SK-N-SH (cell line): ENCODE measurements around the gene NAV2. TPM values are rescaled to one million over a fixed set of nuclear protein-coding genes. Genes with fewer than 3 reads are reported as not detected.

Experiments
- CTCF ChIA-PET: fragments of 300-600, 350-600 bp; formaldehyde crosslinking; extraction: SDS; loops from one replicate; lab custom pipeline; 2021; lab: Yijun Ruan, JAX
- POLR2A ChIA-PET: fragments of 350-600 bp; sonication (Branson Sonifier 250); formaldehyde crosslinking; extraction: SDS; loops from one replicate; lab custom pipeline; 2020; ENCODE audit warnings: antibody characterized with exemption, inconsistent platforms; lab: Yijun Ruan, JAX
- DNase-seq: peaks from one replicate; pipeline ENCODE4 v3.0.0; 2012
- H2AFZ ChIP-seq: fragments of 200-600 bp; sonication (generic); 2 replicates; pipeline ENCODE4 v1.8.1; 2016; ENCODE audit warnings: antibody characterized with exemption, mild to moderate bottlenecking, low read depth
- H3F3A ChIP-seq: fragments of 200-600 bp; sonication (generic); replicated peaks from 2 replicates; pipeline ENCODE3; 2016; ENCODE audit warnings: antibody characterized with exemption, mild to moderate bottlenecking; ENCODE audit not compliant: insufficient read depth
- H3K27ac ChIP-seq, 2 experiments: fragments of 200-500 bp in 1 of 2; fragments of 200-600 bp in 1 of 2; sonication (Bioruptor generic) in 1 of 2; sonication (generic), shearing (Covaris generic) in 1 of 2; 2 replicates each; pipeline versions ENCODE4 v1.5.1 to v1.6.1; 2014 to 2016; ENCODE audit warnings: low read depth in 2 of 2, inconsistent platforms in 1 of 2, low read length in 1 of 2, mild to moderate bottlenecking in 1 of 2, mixed read lengths in 1 of 2
- H3K27me3 ChIP-seq: fragments of 200-600 bp; sonication (generic), shearing (Covaris generic); 2 replicates; pipeline ENCODE4 v1.6.1; 2016; ENCODE audit warnings: mixed run types; ENCODE audit not compliant: insufficient read depth
- H3K36me3 ChIP-seq, 2 experiments: fragments of 200-500 bp in 1 of 2; fragments of 200-600 bp in 1 of 2; sonication (Bioruptor generic) in 1 of 2; sonication (generic) in 1 of 2; replicated peaks in 1 of 2; 2 replicates each; pipeline versions ENCODE3 to v1.5.1; 2014 to 2016; ENCODE audit warnings: low read length in 1 of 2, mild to moderate bottlenecking in 1 of 2; ENCODE audit not compliant: insufficient read depth in 2 of 2, control insufficient read depth in 1 of 2
- H3K4me1 ChIP-seq, 2 experiments: fragments of 200-500 bp in 1 of 2; fragments of 200-600 bp in 1 of 2; sonication (Bioruptor generic) in 1 of 2; sonication (generic), shearing (Covaris generic) in 1 of 2; 2 replicates each; pipeline versions ENCODE4 v1.5.1 to v1.6.1; 2014 to 2016; ENCODE audit warnings: low read depth in 1 of 2, low read length in 1 of 2, mixed run types in 1 of 2; ENCODE audit not compliant: insufficient read depth in 2 of 2, control insufficient read depth in 1 of 2
- H3K4me2 ChIP-seq: fragments of 200-600 bp; sonication (generic), shearing (Covaris generic); 2 replicates; pipeline ENCODE4 v1.6.1; 2017; ENCODE audit warnings: mixed run types
- H3K4me3 ChIP-seq, 2 experiments: fragments of 200-500 bp in 1 of 2; fragments of 200-600 bp in 1 of 2; sonication (Bioruptor generic) in 1 of 2; sonication (generic), shearing (Covaris generic) in 1 of 2; 2 replicates each; pipeline versions ENCODE4 v1.5.1 to v1.8.1; 2014 to 2016; ENCODE audit warnings: low read depth in 2 of 2, inconsistent platforms in 1 of 2, low read length in 1 of 2, mild to moderate bottlenecking in 1 of 2, mixed read lengths in 1 of 2, moderate library complexity in 1 of 2
- H3K79me2 ChIP-seq: fragments of 200-600 bp; sonication (generic); 2 replicates; pipeline ENCODE4 v1.8.1; 2017; ENCODE audit warnings: mild to moderate bottlenecking; ENCODE audit not compliant: insufficient read depth
- H3K9ac ChIP-seq: fragments of 200-600 bp; sonication (generic); 2 replicates; pipeline ENCODE4 v1.6.1; 2017; ENCODE audit warnings: mixed run types
- H3K9me2 ChIP-seq: fragments of 200-600 bp; sonication (generic); 2 replicates; pipeline ENCODE4 v1.6.1; 2017; ENCODE audit warnings: mixed run types
- H3K9me3 ChIP-seq: fragments of 200-600 bp; sonication (generic); 2 replicates; pipeline ENCODE4 v1.6.1; 2017; ENCODE audit warnings: mixed run types, mild to moderate bottlenecking, moderate library complexity
- H4K20me1 ChIP-seq: fragments of 200-600 bp; sonication (generic); 2 replicates; pipeline ENCODE4 v1.6.1; 2017; ENCODE audit warnings: mild to moderate bottlenecking, mixed run types; ENCODE audit not compliant: insufficient read depth
- CHD2 ChIP-seq: fragments of 150-350 bp; IDR thresholded peaks from 2 replicates; pipeline ENCODE4 v1.6.1; 2018; ENCODE audit warnings: low read length; ENCODE audit not compliant: partially characterized antibody
- EP300 ChIP-seq, 2 experiments: IDR thresholded peaks; 2 replicates each; pipeline versions ENCODE4 v1.4.0 to v1.6.1; 2012; ENCODE audit warnings: borderline replicate concordance in 1 of 2, low read depth in 1 of 2, low read length in 1 of 2
- EZH2phosphoT487 ChIP-seq: fragments of 200-600 bp; sonication (generic); IDR thresholded peaks from 2 replicates; pipeline ENCODE4 v1.6.1; 2017; ENCODE audit warnings: low read depth, mixed run types, mild to moderate bottlenecking, antibody characterized with exemption, moderate library complexity, borderline replicate concordance
- FOXJ3 ChIP-seq: sonication (generic); formaldehyde crosslinking; IDR thresholded peaks from 2 replicates; pipeline ENCODE4 v1.5.1; 2020; ENCODE audit warnings: mild to moderate bottlenecking, missing genetic modification reagents
- GABPA ChIP-seq: IDR thresholded peaks from 2 replicates; pipeline ENCODE4 v1.4.0; 2012; ENCODE audit warnings: low read depth, mild to moderate bottlenecking
- GATA2 ChIP-seq: sonication (generic); formaldehyde crosslinking; IDR thresholded peaks from 2 replicates; pipeline ENCODE4 v1.5.0; 2020; ENCODE audit warnings: mild to moderate bottlenecking, missing genetic modification reagents
- JUND ChIP-seq: IDR thresholded peaks from 2 replicates; pipeline ENCODE4 v1.4.0; 2012
- MAX ChIP-seq: IDR thresholded peaks from 2 replicates; pipeline ENCODE4 v1.4.0; 2012; ENCODE audit warnings: low read depth
- MEF2A ChIP-seq: IDR thresholded peaks from 2 replicates; pipeline ENCODE4 v1.4.0; 2012; ENCODE audit warnings: low read depth, borderline replicate concordance
- MXI1 ChIP-seq: IDR thresholded peaks from 2 replicates; pipeline ENCODE4 v1.6.1; 2012; ENCODE audit warnings: mild to moderate bottlenecking, low read depth, low read length, improper control_type of control experiment
- NFIC ChIP-seq: IDR thresholded peaks from 2 replicates; pipeline ENCODE4 v1.4.0; 2012; ENCODE audit warnings: borderline replicate concordance
- NRF1 ChIP-seq: IDR thresholded peaks from 2 replicates; pipeline ENCODE4 v1.6.1; 2012; ENCODE audit warnings: low read depth, mild to moderate bottlenecking, low read length
- RAD21 ChIP-seq: IDR thresholded peaks from 2 replicates; pipeline ENCODE4 v1.6.1; 2012; ENCODE audit warnings: mild to moderate bottlenecking, low read length
- RXRA ChIP-seq: IDR thresholded peaks from 2 replicates; pipeline ENCODE4 v1.4.0; 2012; ENCODE audit warnings: low read depth, mild to moderate bottlenecking, borderline replicate concordance
- SMC3 ChIP-seq: IDR thresholded peaks from 2 replicates; pipeline ENCODE4 v1.6.1; 2012; ENCODE audit warnings: low read depth, low read length, improper control_type of control experiment
- TAF1 ChIP-seq: IDR thresholded peaks from 2 replicates; pipeline ENCODE4 v1.6.1; 2012; ENCODE audit warnings: low read depth, mild to moderate bottlenecking, low read length, moderate library complexity, borderline replicate concordance
- TCF12 ChIP-seq: IDR thresholded peaks from 2 replicates; pipeline ENCODE4 v1.4.0; 2012
- TEAD4 ChIP-seq: IDR thresholded peaks from 2 replicates; pipeline ENCODE4 v1.4.0; 2012; ENCODE audit warnings: mild to moderate bottlenecking, borderline replicate concordance; ENCODE audit not compliant: insufficient read depth
- USF1 ChIP-seq: IDR thresholded peaks from 2 replicates; pipeline ENCODE4 v1.4.0; 2012; ENCODE audit warnings: low read depth, borderline replicate concordance
- WGBS: methylation state at CpG from one replicate; pipeline ENCODE4 v1.1.6; 2017; ENCODE audit warnings: low lambda C conversion rate; 5-methylcytosine and 5-hydroxymethylcytosine counted together
- polyA plus RNA-seq, 3 experiments: library from polyadenylated mRNA; depleted of rRNA; stranded (reverse); fragments of >200 nt; gene quantifications; 2 replicates each; pipeline ENCODE4 v1.2.3, GENCODE V29; 2012

Gene NAV2
- polyA plus RNA-seq, 1 of the 3 experiments (the other 2 are of a cell fraction), result 26.2 TPM

GRCh38 chr11:19872512-19873145 lies 160.0 kb downstream of the NAV2 start:
- H3K9me2 ChIP-seq, result no peaks in the 10 kb centered on the region
- H4K20me1 ChIP-seq, result peaks cover 63% of the 10 kb centered on the region
- peaks cover 50 to 51% of the 10 kb centered on the region in 2 experiments for H3K36me3 ChIP-seq
- no peaks in the 10 kb centered on the region for H3K27me3 ChIP-seq
- no peaks in the 10 kb centered on the region for H3K9me3 ChIP-seq
- peaks cover 12% of the 10 kb centered on the region for H3F3A ChIP-seq
- no peak overlapping the region for H3K9ac ChIP-seq
- no peak overlapping the region for H3K27ac ChIP-seq
- no peak overlapping the region for H3K4me2 ChIP-seq
- no peak overlapping the region for H3K4me3 ChIP-seq
- TF ChIP-seq EZH2phosphoT487 (no peak), EP300 (IDR thresholded peaks at IDR 0.05; ENCODE audit: borderline replicate concordance in 1 of 2, low read depth in 1 of 2, low read length in 1 of 2) (no peak), NRF1 (no peak), RXRA (no peak), MXI1 (no peak)
- TF ChIP-seq, all 33 proteins: peak for 0
- Histone ChIP-seq H3K4me1 (peaks cover 2 to 36% of the 10 kb centered on the region in 2 experiments), H3K79me2 (peaks cover 89% of the 10 kb centered on the region), H2AFZ (no peak overlapping the region)
- ChIA-PET CTCF (no interaction called here), POLR2A (no interaction called here)
- WGBS, result 73% methylated on average over 3 of the region's 4 CpGs
- no peak for DNase-seq

- ChIA-PET CTCF (no interaction called here), POLR2A (no interaction called here)
- peaks cover 57% of the 10 kb centered on the region for H4K20me1 ChIP-seq
- H3K27me3 ChIP-seq, result no peaks in the 10 kb centered on the region
- H3K9me2 ChIP-seq, result no peaks in the 10 kb centered on the region
- no peak overlapping the region for H2AFZ ChIP-seq
- peaks cover 0 to 33% of the 10 kb centered on the region in 2 experiments; a peak in 2 of 4 replicates for H3K4me1 ChIP-seq
- no peak overlapping the region for H3K9ac ChIP-seq
- no peak overlapping the region for H3K4me2 ChIP-seq
- no peak overlapping the region for H3K4me3 ChIP-seq
- WGBS, result 71% methylated on average over 1 of the region's 1 CpG
- TF ChIP-seq GATA2 (CRISPR knock-in tag) (no peak), TAF1 (no peak)
- H3K9me3 ChIP-seq, result no peaks in the 10 kb centered on the region
- H3K27ac ChIP-seq, result peak overlapping the region in 1 of 2 experiments; percentile 8; a peak in 1 of 4 replicates
- H3K79me2 ChIP-seq, result peaks cover 91% of the 10 kb centered on the region
- DNase-seq, result no peak
- peaks cover 5% of the 10 kb centered on the region for H3F3A ChIP-seq
- peaks cover 57 to 59% of the 10 kb centered on the region in 2 experiments for H3K36me3 ChIP-seq
Measured at GRCh38 chr11:19873730-19874129, 161.1 kb downstream of the NAV2 start.

- Histone ChIP-seq H3K9me2 (no peaks in the 10 kb centered on the region), H3K4me3 (no peak overlapping the region), H3K27ac (peak overlapping the region in 1 of 2 experiments; percentile 8; a peak in 1 of 4 replicates), H4K20me1 (peaks cover 54% of the 10 kb centered on the region), H3K79me2 (peaks cover 86% of the 10 kb centered on the region), H3K9me3 (no peaks in the 10 kb centered on the region), H3K4me2 (no peak overlapping the region), H2AFZ (no peak overlapping the region), H3K4me1 (peaks cover 0 to 32% of the 10 kb centered on the region in 2 experiments; a peak in 1 of 4 replicates), H3K9ac (no peak overlapping the region), H3K27me3 (no peaks in the 10 kb centered on the region), H3K36me3 (peaks cover 51 to 57% of the 10 kb centered on the region in 2 experiments)
- ChIA-PET POLR2A (no interaction called here), CTCF (no interaction called here)
- DNase-seq, result no peak
- TF ChIP-seq FOXJ3 (CRISPR knock-in tag), result no peak
- no peak for TF ChIP-seq TCF12
- TF ChIP-seq JUND, result no peak
- no peak for TF ChIP-seq TEAD4
- no peak for TF ChIP-seq RAD21
- TF ChIP-seq MAX, result no peak
- no peak for TF ChIP-seq SMC3
- no peak for TF ChIP-seq MEF2A
- TF ChIP-seq GABPA, result no peak
- no peak for TF ChIP-seq USF1
- TF ChIP-seq GATA2 (CRISPR knock-in tag), result no peak
- TF ChIP-seq CHD2, result no peak
- TF ChIP-seq NFIC, result no peak
- TF ChIP-seq, all 33 proteins: peak for 0
- H3F3A ChIP-seq, result no peaks in the 10 kb centered on the region
Measured at GRCh38 chr11:19874266-19874665, 161.6 kb downstream of the NAV2 start.
